Ovary (tissue), 9 donors: ENCODE measurements around the gene SLC39A13. TPM values are rescaled to one million over a fixed set of nuclear protein-coding genes. Genes with fewer than 3 reads are reported as not detected.

Experiments
- DNase-seq, 5 donors: peaks; one replicate each; pipeline ENCODE4 v3.0.0-alpha.2; 2019 to 2020
- H3K27ac ChIP-seq, 2 donors: fragments of 200-600 bp; one replicate each; pipeline versions ENCODE4 v1.5.1 to v1.8.0; 2019 to 2022
- H3K27me3 ChIP-seq: fragments of 200-600 bp; one replicate; pipeline ENCODE4 v1.8.0; 2022
- H3K36me3 ChIP-seq: fragments of 200-600 bp; sonication (generic); one replicate; pipeline ENCODE4 v1.5.1; 2019
- H3K4me1 ChIP-seq: one replicate; pipeline ENCODE4 v1.8.1; 2013; ENCODE audit warnings: mild to moderate bottlenecking, moderate library complexity; ENCODE audit not compliant: insufficient read depth
- H3K4me3 ChIP-seq: fragments of 200-600 bp; sonication (generic); one replicate; pipeline ENCODE4 v1.5.1; 2017
- H3K9me3 ChIP-seq, 2 donors: fragments of 200-600 bp in 1 of 2; sonication (generic) in 1 of 2; one replicate each; pipeline versions ENCODE4 v1.5.1 to v1.8.1; 2013 to 2019; ENCODE audit warnings: mild to moderate bottlenecking in 1 of 2, moderate library complexity in 1 of 2
- CTCF ChIP-seq, 3 donors: fragments of 450-650 bp in 2 of 3; fragments of 200-600 bp in 1 of 3; IDR thresholded peaks; one replicate each; pipeline versions ENCODE4 v1.5.1 to v1.8.0; 2016 to 2022; ENCODE audit warnings: antibody characterized with exemption in 3 of 3, mild to moderate bottlenecking in 1 of 3
- EP300 ChIP-seq: sonication (generic); formaldehyde crosslinking; IDR thresholded peaks from one replicate; pipeline ENCODE4 v1.6.1; 2017; ENCODE audit warnings: antibody characterized with exemption
- POLR2A ChIP-seq: fragments of 450-650 bp; IDR thresholded peaks from one replicate; pipeline ENCODE4 v1.6.1; 2017; ENCODE audit warnings: antibody characterized with exemption, mild to moderate bottlenecking, moderate library complexity
- WGBS, 3 donors: extraction: QIAGEN DNeasy Blood & Tissue Kit in 1 of 3; methylation state at CpG; one replicate each; pipeline versions ENCODE4 v1.1.5 to v1.1.7; 2013 to 2017; 5-methylcytosine and 5-hydroxymethylcytosine counted together
- intact Hi-C, 4 donors: fragments of 100-400 bp; cut with DNase I; formaldehyde crosslinking; loops; one replicate each; pipeline versions ENCODE4 v1.11.0 to v1.15.1; 2022 to 2023
- polyA plus RNA-seq, 2 donors: library from polyadenylated mRNA; stranded (reverse); fragments of 200-250 nt in 1 of 2; fragments of 350-450 nt in 1 of 2; fragmentation: Illumina TruSeq in 1 of 2; extraction: RNeasy Lipid Tissue Mini Kit (QIAGEN cat#74804) in 1 of 2; gene quantifications; one replicate each; pipeline ENCODE4 v1.2.3, GENCODE V29; 2013 to 2014
- total RNA-seq, 7 donors: library from RNA; depleted of rRNA in 2 of 7; stranded (reverse); fragments of >200 nt in 2 of 7; fragmentation: NEBNext Ultra II Directional in 3 of 7; extraction: Animal tissue kit (Norgen Biotek cat#: 25700) in 3 of 7; gene quantifications; one replicate each; pipeline versions ENCODE4 v1.1.0 to v1.2.4, GENCODE V29; 2016 to 2023
- donor health status: DM: no; HTN: no; CAD: no; lungs with moderate emphysema.
- donor health status: DM: no; HTN: no; CAD: no.
- donor health status: Bipolar disorder and iron deficiency.
- donor health status: DM: yes; HTN: yes; CAD: no.
- donor health status: DM: no; HTN: no; CAD: no.
- donor health status: DM: yes; HTN: yes; CAD: no.

Gene SLC39A13
- total and polyA plus RNA-seq, 9 donors: 2.8 to 60.2 (median 51.7) TPM

GRCh38 chr11:47360341-47360740, 48.0 kb upstream of the SLC39A13 start:
- Histone ChIP-seq H3K4me3 (no peak overlapping the region), H3K36me3 (no peaks in the 10 kb centered on the region), H3K27ac (no peak overlapping the region), H3K27me3 (no peaks in the 10 kb centered on the region), H3K4me1 (no peaks in the 10 kb centered on the region), H3K9me3 (no peaks in the 10 kb centered on the region)
- intact Hi-C loops: no loop called here
- 94% methylated on average over 15 of the region's 15 CpGs for WGBS, 3 donors
- DNase-seq: peak in 1 of 5 donors; percentile 12
- TF ChIP-seq CTCF (IDR thresholded peaks at IDR 0.05) (no peak), POLR2A (no peak), EP300 (no peak)

- intact Hi-C loops: no loop called here
- TF ChIP-seq EP300 (no peak), POLR2A (no peak), CTCF (IDR thresholded peaks at IDR 0.05) (no peak)
- 82 to 86% (median 83%) methylated on average over 13 of the region's 13 CpGs for WGBS, 3 donors
- no peaks in the 10 kb centered on the region for H3K9me3 ChIP-seq
- no peak overlapping the region for H3K4me3 ChIP-seq
- no peaks in the 10 kb centered on the region for H3K27me3 ChIP-seq
- DNase-seq: peak in 1 of 5 donors; percentile 18
- no peak overlapping the region for H3K27ac ChIP-seq
- no peaks in the 10 kb centered on the region for H3K4me1 ChIP-seq
- H3K36me3 ChIP-seq: no peaks in the 10 kb centered on the region
Measured at GRCh38 chr11:47361419-47361818, 47.0 kb upstream of the SLC39A13 start.

- no peak for TF ChIP-seq EP300
- intact Hi-C loops: no loop called here
- Histone ChIP-seq H3K9me3 (no peaks in the 10 kb centered on the region), H3K27me3 (no peaks in the 10 kb centered on the region), H3K27ac (no peak overlapping the region), H3K4me1 (no peaks in the 10 kb centered on the region), H3K4me3 (no peak overlapping the region), H3K36me3 (no peaks in the 10 kb centered on the region)
- WGBS, 3 donors: 79 to 94% (median 80%) methylated on average over 1 of the region's 1 CpG
- no peak for DNase-seq
Measured at GRCh38 chr11:47366020-47366490, 42.3 kb upstream of the SLC39A13 start.

GRCh38 chr11:47369676-47370075, 38.7 kb upstream of the SLC39A13 start:
- intact Hi-C loops: loop anchor here (10.0 kb wide), 2 partner anchors 85 to 245 kb away; no protein-coding TSS in a partner anchor
- WGBS, 3 donors: 20 to 43% (median 33%) methylated on average over 3 of the region's 3 CpGs
- Histone ChIP-seq H3K27ac (no peak overlapping the region), H3K4me1 (no peaks in the 10 kb centered on the region), H3K36me3 (no peaks in the 10 kb centered on the region), H3K4me3 (no peak overlapping the region), H3K27me3 (no peaks in the 10 kb centered on the region), H3K9me3 (no peaks in the 10 kb centered on the region)
- no peak for TF ChIP-seq CTCF (IDR thresholded peaks at IDR 0.05)
- no peak for TF ChIP-seq EP300
- TF ChIP-seq POLR2A: no peak
- no peak for DNase-seq

GRCh38 chr11:47372422-47372821, 36.0 kb upstream of the SLC39A13 start:
- TF ChIP-seq POLR2A: no peak
- TF ChIP-seq EP300: no peak
- no peak for TF ChIP-seq CTCF (IDR thresholded peaks at IDR 0.05)
- Histone ChIP-seq H3K27me3 (no peaks in the 10 kb centered on the region), H3K4me1 (no peaks in the 10 kb centered on the region), H3K27ac (no peak overlapping the region), H3K36me3 (no peaks in the 10 kb centered on the region), H3K4me3 (no peak overlapping the region), H3K9me3 (no peaks in the 10 kb centered on the region)
- DNase-seq: peak in 1 of 5 donors; percentile 9
- WGBS, 3 donors: 68 to 75% (median 68%) methylated on average over 7 of the region's 7 CpGs
- intact Hi-C loops: loop anchor here (10.0 kb wide), 2 partner anchors 82 to 242 kb away; no protein-coding TSS in a partner anchor
